Activated CD4-positive, alpha-beta T cell treated with anti-CD3 and anti-CD28 coated beads, Interleukin-2, Interleukin-4, amounts not matched to agents 100 ng/mL and 50 ng/mL, durations not matched to agents 16 hours and 8 hours (primary cell): ENCODE data around the gene TRPC3.

Source experiments
- DNase-seq: peaks from one replicate; pipeline ENCODE4 v3.0.0-alpha.2; 2020; ENCODE audit warnings: low spot score

Gene TRPC3

DNA sequence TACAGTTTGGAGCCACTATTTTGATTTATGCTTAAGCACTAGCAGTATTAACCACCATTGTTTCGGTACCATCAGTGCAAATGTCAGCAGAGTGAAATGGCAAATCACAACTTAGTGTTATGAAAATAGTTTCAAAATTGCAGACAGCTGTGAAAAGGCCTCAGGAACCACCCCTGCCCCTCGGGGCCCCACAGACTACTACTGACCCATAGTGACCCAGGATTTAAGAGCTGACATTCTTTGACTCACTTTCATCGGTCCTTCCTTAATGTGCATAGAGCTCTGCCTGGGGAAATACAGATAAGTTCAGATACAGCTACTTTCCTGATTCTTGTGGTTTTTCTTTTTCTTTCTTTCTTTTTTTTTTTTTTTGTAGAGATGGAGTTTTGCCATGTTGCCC, 78.3 kb downstream of the TRPC3 start:
- no peak for DNase-seq

DNA sequence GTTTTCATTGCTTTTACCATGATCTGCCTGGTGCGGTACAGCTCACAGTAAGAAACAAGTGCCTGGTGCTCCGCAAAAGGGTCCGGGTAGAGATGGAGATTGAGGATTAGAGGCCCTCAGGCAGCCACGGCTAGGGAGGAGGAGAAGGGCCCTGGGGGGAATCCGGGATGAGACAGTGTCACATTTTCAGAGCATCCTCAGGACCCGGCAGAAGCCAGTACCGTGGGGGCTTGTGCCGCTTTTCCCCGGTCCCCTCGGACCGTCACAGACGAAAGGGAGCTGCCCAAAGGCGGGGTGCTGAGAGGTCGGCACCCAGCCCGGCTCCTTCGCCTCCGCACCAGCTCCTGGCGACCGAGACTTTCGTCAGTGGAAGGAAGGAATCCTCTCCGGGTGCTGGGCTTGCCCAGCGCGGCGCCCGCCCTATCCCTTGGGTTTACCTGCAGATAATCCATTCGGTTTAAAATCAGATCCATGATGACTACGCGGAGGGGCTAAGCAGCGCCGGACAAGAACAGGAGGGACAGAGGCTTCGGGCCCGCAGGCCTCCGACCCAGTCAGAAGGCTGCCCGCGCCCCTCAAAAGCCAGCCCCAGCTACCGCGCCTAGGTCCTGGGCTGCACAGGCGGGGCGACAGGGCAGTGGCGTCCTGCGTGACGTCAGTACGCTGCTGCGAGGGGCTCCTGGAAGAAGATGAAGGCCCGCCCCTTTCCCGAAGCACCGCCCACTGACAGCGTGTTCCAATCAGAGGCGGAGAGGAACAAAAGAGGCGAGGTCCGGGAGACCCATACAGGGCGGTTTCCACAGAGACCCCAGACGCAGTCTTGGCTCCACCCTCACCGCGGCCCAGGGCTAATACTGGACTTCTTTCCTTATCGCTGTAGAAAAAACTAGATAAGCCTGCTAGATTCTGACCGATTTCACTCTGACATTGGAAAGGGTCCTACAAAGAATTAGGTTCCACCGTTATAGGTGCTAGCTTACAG, 81.7 kb downstream of the TRPC3 start, which contains the start of gene BBS7:
Gene BBS7, minus strand, starts transcription at position 634 of the 982 bp plus-strand sequence. Its CDS starts 161 bp downstream, at position 473.
- peak; percentile 97 for DNase-seq

DNA sequence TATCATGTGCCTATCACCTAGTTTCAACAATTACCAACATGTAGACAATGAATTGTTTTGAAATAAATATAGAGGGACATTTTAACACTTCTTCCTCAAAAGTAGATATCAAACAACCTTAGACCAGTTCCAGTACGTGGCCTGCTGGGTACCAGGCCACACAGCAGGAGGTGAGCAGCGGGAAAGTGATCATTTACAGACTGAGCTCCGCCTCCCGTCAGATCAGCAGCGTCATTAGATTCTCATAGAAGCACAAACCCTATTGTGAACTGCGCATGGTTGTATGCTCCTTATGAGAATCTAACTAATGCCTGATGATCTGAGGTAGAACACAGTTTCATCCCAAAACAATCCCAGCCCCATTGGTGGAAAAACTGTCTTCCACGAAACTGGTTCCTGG, 88.1 kb downstream of the TRPC3 start:
- no peak for DNase-seq

DNA sequence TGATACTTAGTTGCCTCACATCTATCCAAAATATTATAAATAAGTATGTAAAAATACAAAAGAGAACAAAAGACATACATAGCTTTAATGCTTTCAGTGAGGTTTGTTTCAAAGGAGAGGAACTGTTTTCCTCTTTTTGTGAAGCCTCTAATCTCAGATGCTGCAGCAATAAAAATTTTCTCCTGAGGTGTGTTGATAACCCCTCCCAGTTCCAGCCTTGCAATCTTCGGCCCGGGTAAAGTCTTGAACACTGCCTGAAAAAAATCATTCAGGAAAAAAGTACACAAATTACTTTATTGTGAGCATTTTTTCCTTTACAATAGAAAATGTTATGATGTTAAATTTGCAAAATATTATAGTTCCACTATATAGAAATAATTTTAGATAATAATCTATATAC, 90.4 kb downstream of the TRPC3 start:
- DNase-seq, result no peak

DNA sequence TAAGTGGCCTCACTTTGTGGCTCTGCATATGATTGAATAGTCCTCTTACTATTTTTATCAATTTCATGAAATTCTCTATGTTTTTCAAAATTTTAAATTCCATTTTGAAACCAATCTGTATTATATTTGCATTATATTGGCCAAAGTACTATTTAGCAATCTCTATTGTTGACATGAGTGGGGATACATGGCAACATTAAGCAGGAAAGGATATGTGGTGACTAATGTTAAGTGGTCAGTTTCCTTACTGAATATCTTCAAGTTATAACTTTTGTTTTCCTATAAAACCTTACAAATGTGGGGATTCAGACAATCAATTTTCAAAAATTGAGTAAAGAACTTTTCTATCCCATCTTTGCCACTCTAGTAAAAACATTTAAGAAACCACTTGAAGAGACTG, 91.7 kb downstream of the TRPC3 start:
- no peak for DNase-seq

DNA sequence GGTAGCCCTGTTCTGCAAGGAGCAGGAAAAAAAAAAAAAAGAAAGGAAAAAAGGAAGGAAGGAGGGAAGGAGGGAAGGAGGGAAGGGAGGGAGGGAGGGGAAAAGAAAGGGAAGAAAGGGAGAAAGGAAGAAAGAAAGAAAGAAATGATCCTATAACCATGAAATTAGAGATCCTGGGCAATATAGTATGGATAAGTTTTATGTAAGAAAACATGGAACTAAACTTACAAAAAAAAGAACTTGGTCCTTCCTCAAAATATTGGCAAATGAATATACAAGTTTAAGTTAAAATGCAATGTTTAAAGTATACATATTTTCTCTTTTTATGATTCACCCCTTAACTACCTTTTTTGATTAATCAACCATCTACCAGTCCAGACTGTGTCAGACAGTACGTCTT, 100.5 kb downstream of the TRPC3 start:
- DNase-seq, result no peak

DNA sequence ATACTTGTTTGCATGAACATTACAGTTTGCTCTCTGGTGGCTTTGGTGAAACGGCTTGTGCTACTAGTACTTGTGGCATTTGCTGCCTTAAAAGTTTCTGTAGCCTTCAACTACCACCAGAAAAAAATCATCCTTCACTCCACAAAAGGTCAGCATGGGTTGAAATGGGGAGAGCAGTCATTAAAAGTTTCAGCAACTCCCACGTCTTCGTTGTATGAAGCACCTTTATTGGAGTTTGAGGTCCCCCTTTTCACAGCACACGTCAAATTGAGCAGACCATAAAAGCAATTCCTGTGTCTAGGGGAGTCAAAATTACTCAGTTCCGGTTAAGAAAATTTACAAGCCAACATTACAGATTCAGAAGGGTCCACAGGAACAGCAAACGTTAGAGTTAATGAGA, 105.2 kb downstream of the TRPC3 start:
- DNase-seq, result no peak

DNA sequence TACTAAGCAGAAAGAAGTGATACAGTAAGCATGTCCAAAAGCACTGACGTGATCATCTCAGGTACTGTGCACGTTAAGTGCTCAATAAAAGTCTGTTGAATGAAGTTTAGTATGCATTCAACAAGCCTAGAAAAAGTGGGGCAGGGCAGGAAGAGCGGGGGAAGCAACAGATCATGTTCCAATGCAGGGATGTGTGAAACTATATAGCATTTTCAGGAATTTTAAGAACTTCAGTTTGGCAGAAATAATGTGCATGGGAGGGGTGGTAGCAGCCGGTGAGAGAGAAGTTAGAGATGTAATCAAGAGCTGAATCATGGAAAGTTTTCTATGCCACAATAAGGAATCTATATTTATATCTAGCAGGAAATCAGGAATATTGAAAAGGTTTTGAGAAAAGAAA, 109.0 kb downstream of the TRPC3 start:
- DNase-seq, result no peak

DNA sequence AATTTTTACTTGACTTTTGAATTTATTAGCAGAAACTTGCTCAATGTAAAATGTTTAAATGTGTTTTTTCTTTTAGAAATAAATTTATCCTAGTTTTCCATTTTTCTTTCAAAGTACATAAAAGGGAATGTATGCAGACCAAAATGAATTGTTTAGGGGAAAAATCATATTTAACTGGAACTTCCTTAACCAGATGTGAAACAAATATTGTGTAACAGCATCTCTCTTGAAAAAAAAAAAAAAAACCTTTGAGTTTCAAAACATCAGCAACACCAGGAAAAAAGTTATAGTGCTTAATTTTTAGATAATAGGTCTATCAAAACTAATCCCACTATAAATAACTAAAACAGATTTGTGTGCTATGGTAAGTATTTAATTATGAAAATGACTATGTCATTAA, 113.7 kb downstream of the TRPC3 start:
- DNase-seq, result no peak

DNA sequence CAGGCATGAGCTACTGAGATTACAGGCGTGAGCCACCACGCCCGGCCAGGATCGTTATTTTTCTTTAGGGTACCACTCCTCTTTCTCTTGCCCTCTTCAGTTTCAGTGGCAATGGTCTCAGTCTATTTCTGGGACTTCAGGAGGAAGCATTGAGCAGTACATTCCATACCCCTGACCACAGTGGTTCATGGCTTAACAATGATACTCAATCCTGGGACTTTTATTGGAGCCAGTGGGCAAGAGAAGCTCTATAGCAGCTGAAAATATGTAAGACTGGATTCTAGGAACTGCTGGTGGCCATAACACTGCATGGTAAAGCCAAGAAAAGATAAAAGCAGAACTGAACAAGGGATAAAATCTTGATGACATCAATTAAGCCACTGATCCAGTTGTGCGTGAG, 122.3 kb downstream of the TRPC3 start:
- no peak for DNase-seq
